Stimulated activated CD4-positive, alpha-beta T cell treated with anti-CD3 and anti-CD28 coated beads, Interleukin-12 subunit alpha, Interleukin-12 subunit beta, amount 100 ng/mL, for 24 hours (primary cell): Measurements from ENCODE around the gene ICOS.

Experiments
- DNase-seq, 2 experiments: peaks; one replicate each; pipeline ENCODE4 v3.0.0-alpha.2; 2020; ENCODE audit warnings: low read depth in 2 of 2

ICOS gene

DNA sequence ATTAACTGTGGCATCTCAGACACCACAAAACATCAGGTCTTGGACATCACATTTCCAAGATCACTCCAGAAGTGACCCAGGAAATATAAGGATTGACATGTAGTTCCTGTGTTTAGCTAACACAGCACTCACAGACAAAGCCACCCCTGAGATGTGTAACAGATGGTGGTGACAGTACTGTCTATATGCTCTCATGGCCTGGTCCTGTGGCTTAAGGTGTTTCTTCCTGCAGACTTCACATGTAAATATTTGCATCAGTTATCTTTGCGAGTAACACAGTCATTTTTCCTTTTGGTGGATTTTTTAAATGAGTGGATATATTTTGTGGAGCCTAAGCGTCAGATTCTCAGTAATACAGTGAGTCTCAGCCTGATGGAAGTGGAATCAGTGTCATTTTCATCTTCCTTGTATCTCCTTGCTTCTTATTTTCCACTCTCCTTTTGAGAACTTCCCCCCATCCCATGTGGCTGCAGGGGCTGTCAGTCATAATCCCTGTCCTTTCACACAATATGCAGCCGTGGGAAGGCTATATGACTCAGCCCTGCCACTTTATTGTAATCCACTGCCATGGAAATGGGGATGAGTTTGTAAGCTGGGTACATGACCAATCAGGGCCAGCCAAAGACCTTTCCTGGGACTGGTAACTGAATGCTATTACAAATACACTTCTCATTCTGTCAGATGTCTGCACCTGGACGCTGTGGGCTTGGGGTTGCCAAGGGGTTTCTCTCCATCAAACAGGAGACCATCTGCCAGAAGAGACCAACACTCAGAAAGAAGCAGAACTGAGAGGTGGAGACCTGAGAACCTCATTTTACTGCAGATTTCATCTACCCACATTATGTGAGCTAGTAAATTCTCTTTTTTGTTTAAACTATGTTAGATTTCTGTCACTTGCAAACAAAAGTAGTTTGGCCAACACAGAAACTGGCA lies 74.3 kb downstream of the ICOS start:
- no peak for DNase-seq
